OCI-LY3 (cell line): Measurements from ENCODE around the gene LARGE1.

ENCODE experiments used
- CTCF ChIP-seq: fragments of 200-600, 300-600 bp; sonication (generic); IDR thresholded peaks from 2 replicates; pipeline ENCODE4 v1.5.1; 2014; ENCODE audit warnings: antibody characterized with exemption, low read length, low read depth
- EZH2phosphoT487 ChIP-seq: fragments of 200-600 bp; shearing (Covaris generic); IDR thresholded peaks from 2 replicates; pipeline ENCODE4 v1.6.1; 2018; ENCODE audit warnings: antibody characterized with exemption, mixed run types, low read depth

- no peak for TF ChIP-seq CTCF
- TF ChIP-seq EZH2phosphoT487 = no peak
These were observed 180.8 kb downstream of the LARGE1 start for GRCh38 chr22:33739516-33739915.
